Dendritic cell treated with granulocyte-macrophage colony-stimulating factor and Interleukin-4, amounts not matched to agents 40 ng/mL and 50 ng/mL, for 4 days (primary cell): Measurements from ENCODE around the gene GLRX3.
"Not testable (repeated sequence)": the region's sequence is repeated elsewhere in the genome, so short reads cannot be mapped to it uniquely, and the experiment has no call there.

Experiments
- H3K27ac Mint-ChIP-seq: one replicate; pipeline ENCODE4 v1.8.0; 2022; ENCODE audit warnings: mild to moderate bottlenecking, mixed read lengths
- H3K27me3 Mint-ChIP-seq: one replicate; pipeline ENCODE4 v1.8.0; 2022; ENCODE audit warnings: mild to moderate bottlenecking, mixed read lengths
- H3K36me3 Mint-ChIP-seq: one replicate; pipeline ENCODE4 v1.8.0; 2022; ENCODE audit warnings: low read depth, mixed read lengths
- H3K4me1 Mint-ChIP-seq: one replicate; pipeline ENCODE4 v1.8.0; 2022; ENCODE audit warnings: low read depth, mixed read lengths
- H3K4me3 Mint-ChIP-seq: one replicate; pipeline ENCODE4 v1.8.0; 2022; ENCODE audit warnings: mild to moderate bottlenecking, moderate library complexity, mixed read lengths
- H3K9me3 Mint-ChIP-seq: one replicate; pipeline ENCODE4 v1.8.0; 2022; ENCODE audit warnings: mixed read lengths
- intact Hi-C: fragments of 100-400 bp; cut with micrococcal nuclease; formaldehyde crosslinking; loops from one replicate; pipeline ENCODE4 v1.15.0; 2022

Gene GLRX3

GRCh38 chr10:130136226-130137089 is at the start of gene GLRX3:
Gene GLRX3, plus strand, starts transcription at chr10:130136391. Its CDS starts 30 bp downstream, at chr10:130136421.
- Mint-ChIP-seq H3K27ac (peak within 1 kb of the TSS; percentile 89), H3K9me3 (no peaks in the 10 kb centered on the region), H3K36me3 (peaks cover 21% of the 10 kb centered on the region), H3K4me3 (peak within 1 kb of the TSS; percentile 99), H3K4me1 (peaks cover 38% of the 10 kb centered on the region), H3K27me3 (peaks cover 23% of the 10 kb centered on the region)
- intact Hi-C loops: loop anchor here (1.0 to 10.0 kb wide), 2 partner anchors 25 to 672 kb away; partner anchors contain the start of gene MGMT

- H3K4me1 Mint-ChIP-seq, H3K27me3 Mint-ChIP-seq, H3K36me3 Mint-ChIP-seq, H3K4me3 Mint-ChIP-seq, H3K27ac Mint-ChIP-seq, intact Hi-C loops: not testable (repeated sequence)
- H3K9me3 Mint-ChIP-seq: peaks cover 25% of the 10 kb centered on the region
Measured at GRCh38 chr10:130090565-130090964, 45.6 kb upstream of the GLRX3 start.

- H3K9me3 Mint-ChIP-seq: no peaks in the 10 kb centered on the region
- intact Hi-C loops: no loop called here
- H3K36me3 Mint-ChIP-seq: peaks cover 15% of the 10 kb centered on the region
- H3K27me3 Mint-ChIP-seq: no peaks in the 10 kb centered on the region
- no peak overlapping the region for H3K27ac Mint-ChIP-seq
- no peaks in the 10 kb centered on the region for H3K4me1 Mint-ChIP-seq
- no peak overlapping the region for H3K4me3 Mint-ChIP-seq
Measured at GRCh38 chr10:130099344-130099743, 36.8 kb upstream of the GLRX3 start.

GRCh38 chr10:130105724-130106123 is 30.5 kb upstream of the GLRX3 start:
- Mint-ChIP-seq H3K36me3 (peaks cover 47% of the 10 kb centered on the region), H3K4me1 (peaks cover 16% of the 10 kb centered on the region), H3K27ac (no peak overlapping the region), H3K27me3 (no peaks in the 10 kb centered on the region), H3K9me3 (no peaks in the 10 kb centered on the region), H3K4me3 (no peak overlapping the region)
- intact Hi-C loops: no loop called here

- Mint-ChIP-seq H3K36me3 (peaks cover 54% of the 10 kb centered on the region), H3K4me1 (peaks cover 32% of the 10 kb centered on the region)
- H3K9me3 Mint-ChIP-seq, intact Hi-C loops, H3K27ac Mint-ChIP-seq, H3K4me3 Mint-ChIP-seq, H3K27me3 Mint-ChIP-seq: not testable (repeated sequence)
Measured at GRCh38 chr10:130108146-130108545, 28.0 kb upstream of the GLRX3 start.

GRCh38 chr10:130108934-130109604 is 27.1 kb upstream of the GLRX3 start:
- no peak overlapping the region for H3K4me3 Mint-ChIP-seq
- H3K27me3 Mint-ChIP-seq: no peaks in the 10 kb centered on the region
- H3K36me3 Mint-ChIP-seq: peaks cover 45% of the 10 kb centered on the region
- H3K27ac Mint-ChIP-seq: peak overlapping the region; percentile 7
- intact Hi-C loops: no loop called here
- H3K4me1 Mint-ChIP-seq: peaks cover 33% of the 10 kb centered on the region
- H3K9me3 Mint-ChIP-seq: no peaks in the 10 kb centered on the region

- intact Hi-C loops: no loop called here
- peaks cover 42% of the 10 kb centered on the region for H3K36me3 Mint-ChIP-seq
- no peaks in the 10 kb centered on the region for H3K9me3 Mint-ChIP-seq
- H3K4me1 Mint-ChIP-seq: peaks cover 33% of the 10 kb centered on the region
- H3K27me3 Mint-ChIP-seq: no peaks in the 10 kb centered on the region
- H3K4me3 Mint-ChIP-seq: peak overlapping the region; percentile 86
- peak overlapping the region; percentile 94 for H3K27ac Mint-ChIP-seq
Measured at GRCh38 chr10:130109796-130110245, 26.4 kb upstream of the GLRX3 start.

- H3K9me3 Mint-ChIP-seq: no peaks in the 10 kb centered on the region
- peak within 1 kb of the TSS; percentile 94 for H3K27ac Mint-ChIP-seq
- intact Hi-C loops: loop anchor here (1.0 kb wide), 1 partner anchor 26 kb away; the partner anchor contains the start of gene GLRX3
- H3K27me3 Mint-ChIP-seq: no peaks in the 10 kb centered on the region
- H3K4me3 Mint-ChIP-seq: peak within 1 kb of the TSS; percentile 86
- H3K4me1 Mint-ChIP-seq: peaks cover 33% of the 10 kb centered on the region
- peaks cover 41% of the 10 kb centered on the region for H3K36me3 Mint-ChIP-seq
Measured at GRCh38 chr10:130110246-130111112, 25.7 kb upstream of the GLRX3 start, which contains the start of gene C10orf143. Gene C10orf143, minus strand, starts transcription at chr10:130110830. Its CDS starts 58 bp downstream, at chr10:130110772.

GRCh38 chr10:130111113-130111851 is 24.9 kb upstream of the GLRX3 start:
- Mint-ChIP-seq H3K27ac (peak overlapping the region; percentile 94), H3K9me3 (peaks cover 5% of the 10 kb centered on the region), H3K4me3 (peak overlapping the region; percentile 86), H3K36me3 (peaks cover 33% of the 10 kb centered on the region), H3K27me3 (no peaks in the 10 kb centered on the region), H3K4me1 (peaks cover 33% of the 10 kb centered on the region)
- intact Hi-C loops: loop anchor here (1.0 kb wide), 1 partner anchor 25 kb away; the partner anchor contains the start of gene GLRX3

- H3K36me3 Mint-ChIP-seq: peaks cover 28% of the 10 kb centered on the region
- peak overlapping the region; percentile 94 for H3K27ac Mint-ChIP-seq
- peaks cover 33% of the 10 kb centered on the region for H3K4me1 Mint-ChIP-seq
Measured at GRCh38 chr10:130111852-130112180, 24.4 kb upstream of the GLRX3 start.

GRCh38 chr10:130112821-130113220 is 23.4 kb upstream of the GLRX3 start:
- Mint-ChIP-seq H3K9me3 (peaks cover 19% of the 10 kb centered on the region), H3K27me3 (no peaks in the 10 kb centered on the region), H3K4me3 (no peak overlapping the region), H3K4me1 (peaks cover 33% of the 10 kb centered on the region), H3K27ac (no peak overlapping the region), H3K36me3 (peaks cover 25% of the 10 kb centered on the region)
- intact Hi-C loops: no loop called here

More at GRCh38 chr10:130111852-130112180, 24.4 kb upstream of the GLRX3 start:
- peak overlapping the region; percentile 86 for H3K4me3 Mint-ChIP-seq
- intact Hi-C loops: loop anchor here (1.0 kb wide), 1 partner anchor 24 kb away; the partner anchor contains the start of gene GLRX3
- H3K27me3 Mint-ChIP-seq: no peaks in the 10 kb centered on the region
- peaks cover 9% of the 10 kb centered on the region for H3K9me3 Mint-ChIP-seq

GRCh38 chr10:130116942-130117341 is 19.2 kb upstream of the GLRX3 start:
- intact Hi-C loops, H3K27me3 Mint-ChIP-seq: not testable (repeated sequence)

GRCh38 chr10:130117535-130117934 is 18.7 kb upstream of the GLRX3 start:
- H3K4me3 Mint-ChIP-seq, H3K27me3 Mint-ChIP-seq, intact Hi-C loops, H3K4me1 Mint-ChIP-seq, H3K36me3 Mint-ChIP-seq, H3K27ac Mint-ChIP-seq: not testable (repeated sequence)
- peaks cover 25% of the 10 kb centered on the region for H3K9me3 Mint-ChIP-seq

More at GRCh38 chr10:130116942-130117341, 19.2 kb upstream of the GLRX3 start:
- not testable (repeated sequence) for H3K36me3 Mint-ChIP-seq, H3K27ac Mint-ChIP-seq, H3K4me3 Mint-ChIP-seq
- peaks cover 25% of the 10 kb centered on the region for H3K9me3 Mint-ChIP-seq
- peaks cover 11% of the 10 kb centered on the region for H3K4me1 Mint-ChIP-seq
